Fibroblast of peridontal ligament (primary cell): ENCODE results near the gene CD200.

Experiments
- DNase-seq: peaks from one replicate; pipeline ENCODE4 v3.0.0-alpha.2; 2010; ENCODE audit errors: extremely low read depth

CD200 gene

DNA sequence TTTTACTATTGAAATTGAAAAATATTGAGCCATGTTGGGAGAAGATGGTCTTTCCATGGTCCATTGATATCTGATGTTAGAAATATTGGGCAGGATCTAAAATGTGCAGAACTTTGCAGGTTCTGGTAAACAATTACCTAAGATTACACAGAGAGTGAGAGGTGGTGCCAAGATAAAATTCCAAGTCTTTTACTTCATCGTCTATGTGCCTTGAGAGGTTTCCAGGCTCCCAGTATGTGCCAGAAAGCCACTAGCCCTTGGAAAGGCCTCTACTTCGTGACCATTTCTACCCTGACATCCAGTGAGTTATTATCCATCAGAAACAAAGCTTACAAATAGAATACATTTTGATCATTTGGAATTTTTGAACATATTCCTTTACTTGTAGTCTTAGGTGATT is 27.6 kb downstream of the CD200 start:
- DNase-seq: no peak

DNA sequence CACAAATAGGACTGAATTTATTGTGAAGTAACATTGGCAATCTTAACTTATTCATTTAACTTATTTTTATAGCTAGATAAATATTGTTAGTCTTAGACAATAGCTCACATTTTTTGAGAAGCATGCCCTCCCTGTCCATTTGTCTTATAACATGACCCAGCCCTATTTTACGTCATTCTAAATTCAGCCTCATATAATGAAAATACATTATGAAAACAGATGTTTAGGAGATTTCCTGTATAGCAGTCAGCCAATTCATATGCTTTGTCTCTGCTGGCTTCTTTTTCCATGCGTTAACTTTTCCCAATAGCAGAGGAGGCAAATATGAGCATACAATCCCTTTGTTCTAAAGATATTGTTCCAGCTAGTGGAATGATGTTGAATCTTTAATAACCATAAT is 29.3 kb downstream of the CD200 start:
- no peak for DNase-seq

DNA sequence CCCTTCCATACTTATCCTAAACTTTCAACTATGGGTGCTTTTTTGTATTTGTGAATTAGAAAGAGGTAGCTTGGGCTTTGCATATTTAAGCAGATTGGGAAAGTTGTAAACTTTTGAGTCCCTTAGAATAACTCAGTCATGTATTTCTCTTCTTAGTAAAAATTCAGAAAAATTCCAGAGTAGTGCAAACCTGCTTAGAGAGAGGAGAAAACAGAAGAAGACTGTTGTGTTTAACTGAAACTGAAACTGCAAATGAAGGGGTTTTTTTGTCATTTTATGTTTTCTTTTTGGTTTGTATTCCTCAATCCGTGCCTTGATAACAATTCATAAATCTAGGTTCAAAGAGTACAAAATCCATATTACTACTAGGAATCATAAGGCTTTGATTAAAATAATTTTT is 31.3 kb downstream of the CD200 start:
- no peak for DNase-seq

DNA sequence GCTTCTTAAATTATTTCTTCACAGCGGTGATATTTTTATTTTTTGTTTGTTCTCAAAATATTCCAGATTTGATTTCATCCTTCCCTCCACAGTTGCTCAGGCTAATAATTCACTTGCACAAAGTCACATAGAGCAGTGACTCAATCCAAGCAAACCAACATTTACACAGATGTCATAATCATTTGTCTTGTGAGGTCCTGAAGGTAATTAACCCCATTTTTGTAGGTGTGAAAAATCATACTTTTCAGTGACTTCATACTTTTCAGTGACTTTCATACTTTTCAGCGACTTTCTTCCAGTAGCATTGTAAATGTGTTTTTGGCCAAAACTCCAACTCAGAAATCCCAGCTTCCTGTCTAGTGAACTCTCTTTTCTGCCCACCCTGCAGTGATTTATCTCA is 32.1 kb downstream of the CD200 start:
- DNase-seq: no peak

DNA sequence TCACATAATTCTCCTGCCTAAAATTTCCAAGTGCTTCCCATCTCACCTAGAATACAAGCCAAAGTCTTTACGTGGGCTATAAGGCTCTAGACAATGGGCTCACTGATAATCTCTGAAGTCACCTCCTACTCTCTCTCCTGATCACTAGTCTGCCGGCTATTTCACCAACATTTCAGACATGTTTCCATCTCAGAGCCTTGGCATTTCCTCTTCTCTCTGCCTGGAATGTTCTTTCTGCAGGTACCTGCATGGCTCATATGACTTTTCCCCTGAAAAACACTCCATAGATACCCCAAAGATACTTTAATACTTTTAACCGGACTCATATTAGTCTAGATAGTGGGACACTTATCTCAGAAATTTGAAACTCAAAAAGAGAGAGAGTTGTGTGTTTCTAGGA is 32.7 kb downstream of the CD200 start:
- DNase-seq: no peak

DNA sequence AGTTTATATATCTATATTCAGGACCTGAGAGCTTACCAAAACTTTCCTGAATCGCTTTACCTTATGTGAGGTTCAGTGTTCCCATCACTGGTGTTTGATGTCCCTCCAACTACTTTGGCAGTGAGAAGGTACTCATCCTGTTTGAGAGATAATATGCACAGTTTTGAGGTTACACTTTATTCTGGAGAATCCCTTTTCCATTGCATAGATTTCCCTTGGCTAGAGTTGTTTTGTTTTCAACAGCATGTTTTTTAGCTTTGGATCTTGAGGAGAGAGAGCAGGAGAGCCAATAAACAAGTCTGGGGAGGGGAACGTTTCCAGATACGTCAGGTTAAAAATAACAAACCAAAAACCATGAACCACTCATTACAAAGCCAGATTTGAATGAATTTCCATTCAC is 33.6 kb downstream of the CD200 start:
- no peak for DNase-seq

DNA sequence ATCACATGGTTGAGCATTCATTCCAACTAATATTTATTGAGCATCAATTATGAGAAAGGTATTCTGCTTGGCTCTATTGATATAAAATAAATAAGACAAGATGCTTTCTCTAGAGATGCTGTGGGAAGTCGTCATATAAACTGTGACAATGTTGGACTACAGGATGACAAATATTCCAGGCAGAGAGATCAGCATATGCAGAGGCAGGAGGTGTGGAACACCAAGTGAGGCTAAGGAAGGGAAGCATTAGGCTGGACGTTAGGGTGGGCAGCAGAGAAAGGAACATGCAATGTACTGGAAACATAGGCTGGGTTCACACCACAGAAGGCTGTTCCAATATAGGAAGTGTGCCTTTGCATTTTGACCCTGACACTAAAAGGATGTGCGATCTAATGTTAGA is 38.6 kb downstream of the CD200 start:
- DNase-seq: no peak

DNA sequence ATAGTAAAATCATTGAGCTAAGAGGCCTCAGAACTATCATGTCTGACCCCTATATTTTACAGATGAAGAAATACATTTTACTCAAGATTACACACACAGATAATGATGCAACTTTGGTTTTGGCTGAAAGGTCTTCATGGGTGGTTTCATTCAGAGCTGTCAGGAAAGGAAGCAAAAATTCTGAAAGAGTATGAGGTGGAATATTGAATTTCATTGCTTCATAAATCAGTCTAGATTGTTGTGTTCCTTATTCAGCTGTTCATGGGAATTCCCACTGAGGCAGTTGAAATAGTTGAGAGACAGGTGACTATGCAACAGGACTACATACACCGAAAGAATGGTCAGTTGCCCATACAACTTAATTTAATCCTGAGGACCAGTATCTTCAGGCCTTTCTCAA is 39.4 kb downstream of the CD200 start:
- peak; percentile 7 for DNase-seq

DNA sequence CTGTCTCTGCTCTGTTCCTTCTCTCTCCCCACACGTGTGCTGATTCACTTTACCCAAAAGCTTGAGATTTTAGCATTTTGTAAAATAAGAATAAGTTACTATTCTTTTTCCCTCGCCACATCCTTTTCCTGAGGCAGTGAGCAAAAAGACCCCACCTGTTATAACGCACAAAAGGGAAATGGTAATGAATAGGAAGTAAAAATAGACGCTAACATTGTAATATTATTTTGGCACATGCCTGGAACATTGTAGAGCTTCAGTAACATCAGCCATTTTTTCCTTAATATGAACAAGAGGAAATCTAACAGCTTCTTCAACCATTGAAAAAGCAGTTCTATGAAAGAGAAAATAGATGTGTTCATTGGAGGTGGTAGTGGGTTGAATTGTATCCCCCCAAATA is 40.5 kb downstream of the CD200 start:
- DNase-seq: no peak

DNA sequence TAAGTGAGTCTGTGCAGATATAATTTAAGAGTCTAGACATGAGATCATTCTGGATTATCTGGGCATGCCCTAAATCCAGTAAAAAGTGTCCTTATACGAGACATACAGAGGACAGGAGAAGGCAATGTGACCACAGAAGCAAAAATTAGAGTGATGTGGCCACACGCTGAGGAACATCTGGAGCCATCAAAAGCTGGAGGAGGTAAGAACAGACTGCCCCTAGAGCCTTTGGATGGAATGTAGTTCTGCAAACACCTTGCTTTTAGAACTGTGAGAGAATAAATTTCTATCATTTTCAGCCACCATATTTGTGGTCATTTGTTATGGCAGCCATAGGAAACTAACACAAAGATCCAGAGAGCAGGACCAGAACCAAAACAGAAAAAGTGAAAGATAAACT is 41.0 kb downstream of the CD200 start:
- no peak for DNase-seq

DNA sequence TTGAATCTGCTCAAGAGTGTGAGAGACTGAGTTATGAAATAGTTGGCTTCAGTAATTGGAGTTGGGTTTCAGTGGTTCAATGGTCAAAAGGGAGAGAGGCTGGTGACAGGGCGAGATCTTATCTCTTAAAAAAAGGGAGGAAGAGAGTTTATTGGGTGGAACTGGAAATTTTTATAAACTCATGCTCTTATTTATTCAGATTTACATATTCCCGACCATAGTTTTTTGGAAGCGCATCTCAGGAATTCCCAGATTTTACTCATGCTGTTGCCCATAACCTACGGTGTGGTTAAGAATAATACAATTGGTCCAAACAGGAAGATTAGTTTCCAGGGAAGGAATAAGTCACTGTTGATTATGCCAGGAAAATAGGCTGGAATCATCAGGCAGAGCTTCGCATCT is 41.4 kb downstream of the CD200 start:
- DNase-seq: peak; percentile 8

DNA sequence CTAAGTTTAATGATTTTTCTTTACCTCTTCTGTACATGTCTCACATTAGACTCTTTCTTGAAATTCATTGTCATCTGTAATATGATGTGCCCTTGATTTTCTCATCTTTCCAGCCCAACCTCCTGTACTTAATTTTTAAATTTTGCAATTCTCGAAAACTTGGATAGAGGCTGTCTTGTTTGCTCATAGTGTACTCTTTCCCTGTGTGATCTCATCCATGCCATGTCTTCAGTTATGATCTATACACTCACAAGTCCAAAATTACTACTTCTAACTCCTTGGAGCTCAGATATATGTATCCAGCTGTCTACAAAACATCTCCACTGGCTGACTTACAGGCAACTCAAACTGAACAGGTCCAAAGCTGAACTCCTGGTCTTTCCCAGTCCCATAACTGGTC is 42.2 kb downstream of the CD200 start:
- DNase-seq: peak; percentile 12

DNA sequence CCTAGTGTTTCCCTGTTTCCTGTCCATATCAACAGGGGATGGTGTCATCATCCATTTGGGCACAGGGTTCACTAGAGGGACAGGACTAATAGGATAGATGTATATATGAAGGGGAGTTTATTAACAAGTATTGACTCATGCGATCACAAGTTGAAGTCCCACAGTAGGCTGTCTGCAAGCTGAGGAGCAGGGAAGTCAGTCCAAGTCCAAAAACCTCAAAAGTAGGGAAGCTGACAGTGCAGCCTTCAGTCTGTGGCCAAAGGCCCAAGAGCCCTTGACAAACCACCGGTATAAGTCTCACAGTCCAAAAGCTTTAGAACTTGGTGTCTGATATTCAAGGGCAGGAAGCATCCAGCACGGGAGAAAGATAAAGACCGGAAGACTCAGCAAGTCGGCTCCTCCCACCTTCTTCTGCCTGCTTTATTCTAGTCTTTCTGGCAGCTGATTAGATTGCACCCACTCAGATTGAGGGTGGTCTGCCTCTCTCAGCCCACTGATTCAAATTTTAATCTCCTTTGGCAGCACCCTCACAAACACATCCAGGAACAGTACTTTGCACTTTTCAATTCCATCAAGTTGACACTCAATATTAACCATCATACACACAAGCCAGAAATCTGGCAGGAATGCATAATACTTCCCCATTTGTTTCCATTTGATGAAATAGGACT is 43.4 kb downstream of the CD200 start:
- no peak for DNase-seq

DNA sequence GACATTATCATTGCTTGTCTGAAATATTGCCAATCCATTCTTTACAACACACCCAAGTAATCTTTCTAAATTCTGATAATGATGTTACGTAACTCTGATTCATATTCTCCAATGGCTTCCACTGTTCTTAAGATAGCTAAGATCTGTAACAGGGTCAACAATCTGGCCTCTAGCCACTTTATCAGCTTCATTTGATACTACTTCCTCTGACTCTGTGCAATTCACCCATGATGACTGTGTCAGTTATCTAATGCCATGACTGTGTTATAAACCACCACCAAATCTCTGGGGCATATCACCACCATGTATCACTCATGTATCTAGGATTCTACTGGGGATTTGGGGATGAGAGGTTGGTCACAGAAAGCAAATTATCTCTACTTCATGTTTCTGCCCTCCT is 44.0 kb downstream of the CD200 start:
- peak; percentile 44 for DNase-seq

DNA sequence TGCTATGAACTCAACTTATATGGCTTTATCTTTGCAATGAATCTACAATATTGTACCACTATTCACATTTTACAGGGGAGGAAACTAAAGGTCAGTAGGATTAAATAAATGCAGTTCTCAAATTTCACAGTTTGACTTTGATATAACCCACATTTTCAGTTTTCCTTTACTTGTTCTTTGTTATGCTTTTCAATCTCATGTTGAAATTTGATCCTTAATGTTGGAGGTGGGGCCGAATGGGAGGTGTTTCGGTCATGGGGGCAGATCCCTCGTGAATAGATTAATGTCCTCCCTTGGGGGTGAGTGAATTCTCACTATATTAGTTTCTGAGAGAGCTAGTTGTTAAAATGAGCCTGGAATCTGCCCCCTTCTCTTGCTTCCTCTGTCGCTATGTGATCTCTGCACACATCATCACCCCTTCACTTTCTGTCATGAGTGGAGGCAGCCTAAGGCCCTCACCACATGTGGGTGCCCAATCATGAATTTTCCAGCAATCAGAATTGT is 44.7 kb downstream of the CD200 start:
- DNase-seq: peak; percentile 12

DNA sequence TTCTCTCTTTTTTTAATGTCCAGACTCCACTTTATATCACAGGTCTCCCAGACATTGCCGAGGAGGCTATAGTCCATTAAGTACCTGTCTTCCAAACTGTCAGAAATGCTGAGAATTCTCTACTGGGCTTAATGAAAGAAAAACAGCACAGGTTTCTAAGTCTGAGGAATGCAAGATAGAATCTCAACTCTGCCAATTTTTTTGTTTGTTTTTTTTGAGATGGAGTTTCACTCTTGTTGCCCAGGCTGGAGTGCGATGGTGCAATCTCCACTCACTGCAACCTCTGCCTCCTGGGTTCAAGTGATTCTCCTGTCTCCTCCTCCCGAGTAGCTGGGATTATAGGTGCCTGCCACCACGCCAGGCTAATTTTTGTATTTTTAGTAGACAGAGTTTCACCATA is 45.4 kb downstream of the CD200 start:
- DNase-seq: peak; percentile 7

DNA sequence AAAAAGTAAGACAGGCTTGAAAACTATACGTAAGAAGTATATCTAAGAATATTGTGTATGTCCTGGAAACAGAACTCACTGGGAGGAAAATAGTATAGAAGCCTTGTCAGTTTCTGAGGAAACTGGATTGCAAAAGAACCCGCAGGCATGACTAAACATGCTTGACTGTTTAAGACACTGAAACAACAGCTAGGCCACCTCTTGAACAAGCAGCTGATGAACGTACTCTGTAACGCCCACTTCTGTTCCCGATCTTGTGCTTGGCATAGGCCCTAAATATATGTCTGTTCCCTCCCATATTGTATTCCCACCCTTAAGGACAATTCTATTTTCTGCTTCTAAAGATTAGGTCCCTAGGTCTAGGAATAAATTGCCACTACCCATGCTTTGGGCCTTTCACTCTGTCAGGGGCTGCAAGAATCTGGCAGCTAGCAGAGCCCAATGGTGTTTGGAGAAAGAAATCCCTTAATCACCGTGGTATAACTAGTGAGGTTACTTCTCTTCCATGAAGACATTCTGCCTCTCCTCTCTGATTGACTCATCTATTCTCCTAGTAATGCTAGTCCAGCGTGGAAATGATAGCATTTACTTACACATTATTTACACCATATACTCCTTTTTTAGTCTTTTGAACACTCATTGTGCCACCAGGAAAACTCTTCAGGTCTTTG is 46.2 kb downstream of the CD200 start:
- DNase-seq: peak; percentile 85

DNA sequence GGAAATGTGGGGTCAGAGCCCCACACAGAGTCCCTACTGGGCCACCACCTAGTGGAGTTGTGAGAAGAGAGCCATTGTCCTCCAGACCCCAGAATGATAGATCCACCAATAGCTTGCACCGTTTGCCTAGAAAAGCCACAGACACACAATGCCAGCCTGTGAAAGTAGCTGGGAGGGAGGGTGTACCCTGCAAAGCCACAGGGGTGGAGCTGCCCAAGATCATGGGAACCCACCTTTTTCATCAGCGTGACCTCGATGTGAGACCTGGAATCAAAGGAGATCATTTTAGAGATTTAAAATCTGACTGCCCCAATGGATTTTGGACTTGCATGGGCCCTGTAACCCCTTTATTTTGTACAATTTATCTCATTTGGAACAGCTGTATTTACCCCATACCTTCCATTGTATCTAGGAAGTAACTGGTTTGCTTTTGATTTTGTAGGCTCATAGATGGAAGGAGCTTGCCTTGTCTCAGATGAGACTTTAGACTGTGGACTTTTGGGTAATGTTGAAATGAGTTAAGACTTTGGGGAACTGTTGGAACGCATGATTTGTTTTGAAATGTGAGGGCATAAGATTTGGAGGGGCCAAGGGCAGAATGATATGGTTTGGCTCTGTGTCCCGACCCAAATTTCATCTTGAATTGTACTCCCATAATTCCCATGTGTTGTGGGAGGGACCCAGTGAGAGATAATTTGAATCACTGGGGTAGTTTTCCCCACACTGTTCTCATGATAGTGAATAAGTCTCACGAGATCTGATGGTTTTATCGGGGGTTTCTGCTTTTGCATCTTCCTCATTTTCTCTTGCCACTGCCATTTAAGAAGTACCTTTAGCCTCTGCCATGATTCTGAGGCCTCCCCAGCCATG is 49.0 kb downstream of the CD200 start:
- DNase-seq: no peak

DNA sequence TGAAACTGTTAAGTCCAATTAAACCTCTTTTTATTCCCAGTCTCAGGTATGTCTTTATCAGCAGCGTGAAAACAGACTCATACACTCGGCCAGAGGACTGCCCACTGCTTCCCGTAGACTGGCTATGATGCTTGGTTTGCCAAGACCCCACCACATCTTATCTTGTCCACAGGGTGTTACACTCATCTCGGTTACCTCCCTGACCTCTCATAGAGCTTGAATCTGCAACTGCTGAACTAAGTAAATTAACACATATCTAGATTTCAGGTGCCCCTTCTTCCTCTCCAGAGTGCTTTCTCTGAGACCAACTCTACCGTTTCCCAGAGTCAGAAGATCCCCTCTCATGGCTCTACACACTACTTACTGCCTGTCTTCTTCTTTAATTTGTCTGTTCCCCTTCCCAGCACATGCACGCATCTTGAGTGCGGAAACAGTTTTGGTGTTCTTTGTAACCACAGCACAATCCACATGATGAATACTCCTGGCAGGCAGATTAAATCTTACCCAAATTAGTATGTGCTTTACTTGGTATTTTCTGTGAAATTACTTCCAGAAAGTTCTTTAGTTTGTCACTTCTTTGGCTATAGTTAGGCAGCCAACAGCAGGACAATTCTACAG is 49.7 kb downstream of the CD200 start:
- DNase-seq: no peak

DNA sequence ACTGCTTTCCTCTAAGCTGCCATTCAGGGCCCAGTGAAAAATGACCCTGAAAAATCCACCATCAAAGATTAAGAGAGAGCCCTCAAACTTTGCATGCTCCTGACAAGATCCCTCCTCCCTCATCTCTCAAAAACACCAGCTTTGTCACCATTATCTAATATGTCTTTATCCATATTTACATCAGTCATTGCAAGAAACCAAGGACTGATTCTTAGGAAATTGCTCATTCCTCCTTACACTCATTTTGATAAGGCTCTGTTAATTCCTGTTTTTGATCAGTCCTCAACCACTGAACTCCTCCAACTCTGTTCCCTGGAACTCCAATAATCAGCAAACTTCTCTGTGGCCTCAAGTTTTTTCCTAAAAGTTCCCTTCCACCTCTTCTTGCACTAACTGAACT is 51.8 kb downstream of the CD200 start:
- no peak for DNase-seq

DNA sequence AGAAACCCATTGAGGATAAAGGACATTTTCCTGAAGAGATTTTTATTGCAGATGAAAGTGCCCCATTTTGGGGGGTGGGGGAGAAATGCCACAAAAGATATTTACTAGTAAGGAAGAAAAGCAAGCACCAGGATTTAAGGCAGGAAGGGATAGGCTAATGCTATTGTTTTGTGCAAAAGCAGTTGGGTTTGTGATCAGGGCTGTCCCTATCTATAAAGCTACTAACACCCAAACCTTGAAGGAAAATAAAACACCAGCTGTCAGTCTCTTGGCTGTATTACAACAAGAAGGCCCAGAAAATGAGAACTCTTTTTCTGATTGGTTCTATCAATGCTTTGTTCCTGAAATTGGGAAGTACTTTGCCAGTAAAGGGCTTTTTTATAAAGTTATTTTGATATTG is 56.0 kb downstream of the CD200 start:
- DNase-seq: no peak

DNA sequence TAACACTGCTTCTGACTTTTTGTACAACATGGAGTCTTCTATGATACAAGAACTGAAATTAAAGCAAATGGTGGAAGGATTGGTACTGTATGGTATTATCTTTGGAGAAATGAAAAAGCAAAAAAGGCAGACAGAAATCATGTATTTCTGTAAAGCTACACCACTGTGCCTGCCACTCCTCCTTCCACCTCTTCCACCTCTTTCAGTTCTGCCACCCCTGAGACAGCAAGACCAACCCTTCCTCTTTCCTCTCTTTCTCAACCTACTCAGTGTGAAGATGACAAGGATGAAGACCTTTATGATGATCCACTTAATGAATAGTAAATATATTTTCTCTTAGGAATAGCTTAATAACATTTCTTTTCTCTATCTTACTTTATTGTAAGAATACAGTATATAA is 57.0 kb downstream of the CD200 start:
- no peak for DNase-seq
